Hepatocyte (in vitro differentiated cells): ENCODE measurements around the gene ST3GAL2. TPM values are rescaled to one million over a fixed set of nuclear protein-coding genes. Genes with fewer than 3 reads are reported as not detected.
"Not testable (repeated sequence)": the region's sequence is repeated elsewhere in the genome, so short reads cannot be mapped to it uniquely, and the experiment has no call there.

ENCODE experiments used
- DNase-seq: peaks from one replicate; pipeline ENCODE4 v3.0.0-alpha.2; 2016; ENCODE audit warnings: low spot score
- H2AFZ ChIP-seq: fragments of 200-600 bp; sonication (generic); 2 replicates; pipeline ENCODE4 v1.6.0; 2016; ENCODE audit warnings: antibody characterized with exemption, mild to moderate bottlenecking
- H3K27ac ChIP-seq: fragments of 200-600 bp; sonication (generic); 2 replicates; pipeline ENCODE4 v1.5.1; 2016; ENCODE audit warnings: mild to moderate bottlenecking
- H3K27me3 ChIP-seq: fragments of 200-600 bp; sonication (generic); 2 replicates; pipeline ENCODE4 v1.6.1; 2016
- H3K36me3 ChIP-seq: fragments of 200-600 bp; sonication (generic); replicated peaks from 2 replicates; pipeline ENCODE4 v1.5.1; 2016; ENCODE audit warnings: low read depth; ENCODE audit not compliant: insufficient read depth
- H3K4me1 ChIP-seq: fragments of 200-600 bp; sonication (generic); 2 replicates; pipeline ENCODE4 v1.5.1; 2016; ENCODE audit warnings: mild to moderate bottlenecking, moderate library complexity; ENCODE audit not compliant: insufficient read depth
- H3K4me2 ChIP-seq: fragments of 200-600 bp; sonication (generic); 2 replicates; pipeline ENCODE4 v1.6.0; 2016
- H3K4me3 ChIP-seq: fragments of 200-600 bp; sonication (generic); 2 replicates; pipeline ENCODE4 v1.5.1; 2016; ENCODE audit warnings: mild to moderate bottlenecking
- H3K79me2 ChIP-seq: fragments of 200-600 bp; sonication (generic); 2 replicates; pipeline ENCODE4 v1.6.0; 2017; ENCODE audit warnings: mild to moderate bottlenecking
- H3K9me2 ChIP-seq: fragments of 200-600 bp; sonication (generic); replicated peaks from 2 replicates; pipeline ENCODE4 v1.6.0; 2017; ENCODE audit warnings: mild to moderate bottlenecking; ENCODE audit not compliant: insufficient read depth
- H3K9me3 ChIP-seq: fragments of 200-600 bp; sonication (generic); 2 replicates; pipeline ENCODE4 v1.5.1; 2016; ENCODE audit warnings: low read depth, mild to moderate bottlenecking
- H4K20me1 ChIP-seq: fragments of 200-600 bp; sonication (generic); 2 replicates; pipeline ENCODE4 v1.6.0; 2016; ENCODE audit warnings: mild to moderate bottlenecking; ENCODE audit not compliant: insufficient read depth, poor library complexity, severe bottlenecking
- EZH2 ChIP-seq: fragments of 200-600 bp; sonication (generic); IDR thresholded peaks from 2 replicates; pipeline ENCODE4 v1.6.1; 2016; ENCODE audit warnings: antibody characterized with exemption, mild to moderate bottlenecking, borderline replicate concordance
- EZH2phosphoT487 ChIP-seq: fragments of 200-600 bp; sonication (generic); IDR thresholded peaks from one replicate; pipeline ENCODE4 v1.6.1; 2018; ENCODE audit warnings: antibody characterized with exemption, mild to moderate bottlenecking, low read depth, moderate library complexity; ENCODE audit not compliant: unreplicated experiment, severe bottlenecking
- WGBS: methylation state at CpG from one replicate; pipeline ENCODE4 v1.1.6; 2016; ENCODE audit warnings: low lambda C conversion rate; ENCODE audit errors: missing lambda C conversion rate; 5-methylcytosine and 5-hydroxymethylcytosine counted together
- polyA plus RNA-seq: library from polyadenylated mRNA; unstranded; fragments of >200 nt; fragmentation: Nextera tagmentation; extraction: Ambion mirVana; gene quantifications from 2 replicates; pipeline ENCODE4 v1.2.1, GENCODE V29; 2016
- total RNA-seq: library from RNA; depleted of rRNA; stranded (reverse); fragments of >200 nt; gene quantifications from 2 replicates; pipeline ENCODE4 v1.2.3, GENCODE V29; 2014
- TF ChIP-seq, protein P1 (sequence below): fragments of 200-600 bp; sonication (generic); IDR thresholded peaks from 2 replicates; pipeline ENCODE4 v1.5.1; 2016; ENCODE audit warnings: antibody characterized with exemption, mild to moderate bottlenecking; ENCODE audit not compliant: poor library complexity

The ST3GAL2 gene
- total and polyA plus RNA-seq, 2 experiments from 2014 or later = 25.6 to 29.2 TPM

DNA sequence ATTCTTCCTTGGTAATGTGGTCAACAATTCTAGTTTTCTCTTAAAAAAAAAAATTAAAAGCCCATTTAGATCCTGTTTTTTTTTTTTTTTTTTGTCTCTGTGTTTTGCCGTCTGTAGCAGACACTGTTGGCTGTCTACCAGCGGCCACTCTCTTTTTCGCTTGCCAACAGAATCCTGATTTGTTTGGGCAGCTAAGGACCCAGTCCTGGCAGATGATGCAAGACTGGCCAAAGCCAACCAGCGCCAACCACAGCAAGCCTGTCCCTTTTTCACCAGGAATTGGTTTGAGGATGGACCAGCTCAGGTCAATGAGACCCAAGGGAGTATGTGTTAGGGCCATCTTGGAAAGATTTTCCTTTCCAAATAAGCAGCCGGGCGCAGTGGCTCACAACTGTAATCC lies 28.2 kb downstream of the ST3GAL2 start:
- H3K4me2 ChIP-seq = no peak overlapping the region
- H3K4me1 ChIP-seq = no peaks in the 10 kb centered on the region
- TF ChIP-seq EZH2 = no peak
- TF ChIP-seq, protein P1, sequence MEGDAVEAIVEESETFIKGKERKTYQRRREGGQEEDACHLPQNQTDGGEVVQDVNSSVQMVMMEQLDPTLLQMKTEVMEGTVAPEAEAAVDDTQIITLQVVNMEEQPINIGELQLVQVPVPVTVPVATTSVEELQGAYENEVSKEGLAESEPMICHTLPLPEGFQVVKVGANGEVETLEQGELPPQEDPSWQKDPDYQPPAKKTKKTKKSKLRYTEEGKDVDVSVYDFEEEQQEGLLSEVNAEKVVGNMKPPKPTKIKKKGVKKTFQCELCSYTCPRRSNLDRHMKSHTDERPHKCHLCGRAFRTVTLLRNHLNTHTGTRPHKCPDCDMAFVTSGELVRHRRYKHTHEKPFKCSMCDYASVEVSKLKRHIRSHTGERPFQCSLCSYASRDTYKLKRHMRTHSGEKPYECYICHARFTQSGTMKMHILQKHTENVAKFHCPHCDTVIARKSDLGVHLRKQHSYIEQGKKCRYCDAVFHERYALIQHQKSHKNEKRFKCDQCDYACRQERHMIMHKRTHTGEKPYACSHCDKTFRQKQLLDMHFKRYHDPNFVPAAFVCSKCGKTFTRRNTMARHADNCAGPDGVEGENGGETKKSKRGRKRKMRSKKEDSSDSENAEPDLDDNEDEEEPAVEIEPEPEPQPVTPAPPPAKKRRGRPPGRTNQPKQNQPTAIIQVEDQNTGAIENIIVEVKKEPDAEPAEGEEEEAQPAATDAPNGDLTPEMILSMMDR = no peak
- TF ChIP-seq EZH2phosphoT487 = no peak
- no peaks in the 10 kb centered on the region for H3K36me3 ChIP-seq
- no peak overlapping the region for H2AFZ ChIP-seq
- no peak overlapping the region for H3K4me3 ChIP-seq
- peaks cover 70% of the 10 kb centered on the region for H3K79me2 ChIP-seq
- DNase-seq = no peak
- H3K27me3 ChIP-seq = no peaks in the 10 kb centered on the region
- H3K9me2 ChIP-seq = no peaks in the 10 kb centered on the region
- WGBS = 93% methylated on average over 6 of the region's 6 CpGs
- H4K20me1 ChIP-seq = no peaks in the 10 kb centered on the region
- no peaks in the 10 kb centered on the region for H3K9me3 ChIP-seq
- H3K27ac ChIP-seq = no peak overlapping the region

DNA sequence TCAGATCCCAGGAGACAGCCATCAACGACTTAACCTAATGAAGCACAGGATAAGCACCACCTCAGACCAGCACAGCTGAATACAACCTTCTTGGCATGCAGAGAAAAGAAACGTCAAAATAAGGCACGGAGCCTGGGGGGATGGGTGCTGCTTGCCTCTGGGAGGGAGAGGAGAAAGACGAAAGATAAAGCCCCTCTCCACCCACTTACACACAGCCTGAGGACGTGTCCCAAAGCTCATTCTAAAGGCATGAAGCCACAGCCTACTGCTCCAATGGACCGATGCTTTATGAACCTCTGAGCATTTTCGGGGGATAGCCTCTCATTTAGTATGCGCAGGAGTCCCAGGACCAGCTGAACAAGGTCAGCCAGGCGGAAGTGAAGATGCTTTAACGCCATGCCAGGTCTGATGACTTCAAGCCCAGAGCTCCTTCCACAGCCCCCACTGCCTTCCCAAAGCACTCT lies 31.1 kb downstream of the ST3GAL2 start:
- no peaks in the 10 kb centered on the region for H3K9me3 ChIP-seq
- no peak overlapping the region for H3K4me2 ChIP-seq
- no peak overlapping the region for H3K4me3 ChIP-seq
- DNase-seq = no peak
- no peaks in the 10 kb centered on the region for H4K20me1 ChIP-seq
- no peak overlapping the region for H2AFZ ChIP-seq
- H3K36me3 ChIP-seq = no peaks in the 10 kb centered on the region
- 70% methylated on average over 10 of the region's 10 CpGs for WGBS
- H3K4me1 ChIP-seq = no peaks in the 10 kb centered on the region
- H3K27me3 ChIP-seq = no peaks in the 10 kb centered on the region
- no peak overlapping the region for H3K27ac ChIP-seq
- peaks cover 75% of the 10 kb centered on the region for H3K79me2 ChIP-seq
- no peaks in the 10 kb centered on the region for H3K9me2 ChIP-seq
- TF ChIP-seq, protein P1 = no peak
- TF ChIP-seq EZH2phosphoT487 = no peak
- TF ChIP-seq EZH2 = no peak

DNA sequence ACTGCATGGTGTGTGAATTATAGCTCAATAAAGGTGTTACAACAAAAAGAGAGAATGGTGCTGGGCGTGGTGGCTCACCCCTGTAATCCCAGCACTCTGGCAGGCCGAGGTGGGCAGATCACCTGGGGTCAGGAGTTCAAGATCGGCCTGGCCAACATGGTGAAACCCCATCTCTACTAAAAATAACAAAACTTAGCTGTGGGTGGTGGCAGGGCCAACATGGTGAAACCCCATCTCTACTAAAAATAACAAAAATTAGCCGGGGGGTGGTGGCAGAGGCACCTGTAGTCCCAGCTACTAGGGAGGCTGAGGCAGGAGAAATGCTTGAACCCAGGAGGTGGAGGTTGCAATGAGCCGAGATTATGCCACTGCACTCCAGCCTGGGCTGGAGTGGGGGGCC lies 32.8 kb downstream of the ST3GAL2 start:
- WGBS = 92% methylated on average over 5 of the region's 5 CpGs
- not testable (repeated sequence) for H3K9me2 ChIP-seq, H3K36me3 ChIP-seq, H3K9me3 ChIP-seq, H3K27ac ChIP-seq, H4K20me1 ChIP-seq, H3K4me1 ChIP-seq, DNase-seq, H3K4me3 ChIP-seq, H2AFZ ChIP-seq, H3K27me3 ChIP-seq, H3K4me2 ChIP-seq
- H3K79me2 ChIP-seq = peaks cover 75% of the 10 kb centered on the region

DNA sequence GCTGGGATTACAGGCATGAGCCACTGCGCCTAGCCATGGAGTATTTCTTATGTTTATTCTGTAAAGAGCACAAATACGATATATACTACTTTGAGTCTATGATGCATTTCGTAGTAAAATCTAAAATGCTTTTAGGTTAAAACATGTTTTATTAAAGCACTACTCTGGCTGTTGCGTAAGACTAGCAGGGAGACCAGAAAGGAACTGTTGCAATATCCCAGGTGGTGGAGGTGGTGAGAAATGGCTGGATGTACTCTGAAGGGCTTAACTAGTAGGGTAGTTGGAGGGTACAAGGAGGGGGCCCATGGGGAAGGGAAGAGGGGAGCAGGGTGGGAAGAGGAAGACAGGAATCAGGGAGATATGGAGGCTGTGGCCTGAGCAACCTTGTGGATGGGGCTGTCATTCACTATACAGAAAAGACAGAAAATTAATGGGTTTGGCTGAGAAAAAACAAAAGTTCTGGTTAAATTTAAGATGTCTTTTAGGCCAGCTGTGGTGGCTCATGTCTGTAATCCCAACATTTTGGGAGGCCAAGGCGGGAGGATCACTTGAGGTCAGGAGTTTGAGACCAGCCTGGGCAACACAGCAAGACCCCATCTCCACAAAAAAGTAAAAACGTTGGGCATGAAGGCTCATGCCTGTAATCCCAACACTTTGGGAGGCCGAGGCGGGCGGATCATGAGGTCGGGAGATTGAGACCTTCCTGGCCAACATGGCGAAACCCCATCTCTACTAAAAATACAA lies 35.8 kb downstream of the ST3GAL2 start:
- Histone ChIP-seq H3K27me3 (no peaks in the 10 kb centered on the region), H3K4me2 (no peak overlapping the region), H3K9me3 (no peaks in the 10 kb centered on the region), H3K9me2 (no peaks in the 10 kb centered on the region), H3K79me2 (peaks cover 62% of the 10 kb centered on the region), H3K36me3 (no peaks in the 10 kb centered on the region), H4K20me1 (no peaks in the 10 kb centered on the region), H2AFZ (no peak overlapping the region), H3K4me3 (no peak overlapping the region), H3K4me1 (no peaks in the 10 kb centered on the region), H3K27ac (no peak overlapping the region)
- no peak for DNase-seq
- WGBS = 92% methylated on average over 11 of the region's 11 CpGs
- TF ChIP-seq, protein P1 = no peak
- TF ChIP-seq EZH2phosphoT487 (no peak), EZH2 (no peak)
